Neural progenitor cell (in vitro differentiated cells): ENCODE data around the gene ZFP90.

Source experiments
- EZH2 ChIP-seq: fragments of 200-600 bp; sonication (generic); IDR thresholded peaks from 2 replicates; pipeline ENCODE4 v1.6.1; 2017; ENCODE audit warnings: antibody characterized with exemption, mild to moderate bottlenecking, moderate library complexity
- EZH2phosphoT487 ChIP-seq: fragments of 200-600 bp; sonication (generic); IDR thresholded peaks from 2 replicates; pipeline ENCODE4 v1.6.1; 2017; ENCODE audit warnings: antibody characterized with exemption
- TF ChIP-seq, protein P1 (sequence below): fragments of 200-600 bp; sonication (generic); IDR thresholded peaks from 2 replicates; pipeline ENCODE4 v1.5.1; 2017; ENCODE audit warnings: antibody characterized with exemption, mild to moderate bottlenecking

DNA sequence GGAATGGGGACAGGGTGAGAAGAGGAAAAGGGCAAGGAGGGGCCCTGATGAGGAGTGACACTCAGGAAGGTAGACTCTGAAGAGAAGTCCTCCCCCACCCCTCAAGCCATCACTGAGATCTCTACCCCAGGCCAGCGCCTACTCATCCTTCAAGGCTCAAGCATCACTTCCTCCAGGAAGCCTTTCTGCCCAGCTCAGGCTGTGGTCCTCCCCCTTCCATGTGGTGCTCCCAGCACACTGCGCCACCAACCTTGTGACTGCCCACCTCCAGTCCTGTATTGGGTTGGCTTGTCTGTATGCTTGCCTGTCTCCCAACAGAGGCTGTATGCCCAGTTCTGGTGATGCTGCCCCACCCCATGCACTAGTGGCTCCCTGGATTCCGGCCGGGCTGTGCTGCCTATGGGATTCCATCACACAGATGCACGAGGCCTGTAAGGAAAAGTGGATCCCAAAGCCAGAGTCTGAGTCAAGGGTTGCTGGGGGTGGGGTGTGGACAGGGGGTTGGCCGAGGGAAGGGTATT lies 19.8 kb upstream of the ZFP90 start:
- TF ChIP-seq, protein P1, sequence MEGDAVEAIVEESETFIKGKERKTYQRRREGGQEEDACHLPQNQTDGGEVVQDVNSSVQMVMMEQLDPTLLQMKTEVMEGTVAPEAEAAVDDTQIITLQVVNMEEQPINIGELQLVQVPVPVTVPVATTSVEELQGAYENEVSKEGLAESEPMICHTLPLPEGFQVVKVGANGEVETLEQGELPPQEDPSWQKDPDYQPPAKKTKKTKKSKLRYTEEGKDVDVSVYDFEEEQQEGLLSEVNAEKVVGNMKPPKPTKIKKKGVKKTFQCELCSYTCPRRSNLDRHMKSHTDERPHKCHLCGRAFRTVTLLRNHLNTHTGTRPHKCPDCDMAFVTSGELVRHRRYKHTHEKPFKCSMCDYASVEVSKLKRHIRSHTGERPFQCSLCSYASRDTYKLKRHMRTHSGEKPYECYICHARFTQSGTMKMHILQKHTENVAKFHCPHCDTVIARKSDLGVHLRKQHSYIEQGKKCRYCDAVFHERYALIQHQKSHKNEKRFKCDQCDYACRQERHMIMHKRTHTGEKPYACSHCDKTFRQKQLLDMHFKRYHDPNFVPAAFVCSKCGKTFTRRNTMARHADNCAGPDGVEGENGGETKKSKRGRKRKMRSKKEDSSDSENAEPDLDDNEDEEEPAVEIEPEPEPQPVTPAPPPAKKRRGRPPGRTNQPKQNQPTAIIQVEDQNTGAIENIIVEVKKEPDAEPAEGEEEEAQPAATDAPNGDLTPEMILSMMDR: no peak
- no peak for TF ChIP-seq EZH2
- TF ChIP-seq EZH2phosphoT487: no peak
